Activated CD8-positive, alpha-beta memory T cell treated with anti-CD3 and anti-CD28 coated beads, Interleukin-2, amount 10 ng/mL, durations not matched to agents 7 days and 5 days (primary cell): Measurements from ENCODE around the gene ZNF500. TPM values are rescaled to one million over a fixed set of nuclear protein-coding genes. Genes with fewer than 3 reads are reported as not detected.
A peak's percentile ranks its signal among the peaks of the same experiment; 100 is the strongest.

Source experiments
- ATAC-seq: fragments of 150-1000 bp; cut with Tn5 transposase; one replicate; pipeline ENCODE4 v1.10.0; 2021; ENCODE audit warnings: moderate library complexity
- CTCF ChIA-PET: fragments of 350-600 bp; sonication (Branson Sonifier 250); formaldehyde crosslinking; loops from one replicate; lab custom pipeline; 2021; ENCODE audit warnings: antibody characterized with exemption; lab: Charles Lee
- DNase-seq: peaks from one replicate; pipeline ENCODE4 v3.0.0-alpha.2; 2020
- H3K27ac Mint-ChIP-seq: one replicate; pipeline ENCODE4 v1.8.0; 2021; ENCODE audit warnings: mild to moderate bottlenecking, mixed read lengths
- H3K27me3 Mint-ChIP-seq: one replicate; pipeline ENCODE4 v1.8.0; 2021; ENCODE audit warnings: mixed read lengths
- H3K36me3 Mint-ChIP-seq: one replicate; pipeline ENCODE4 v1.8.0; 2021; ENCODE audit warnings: mild to moderate bottlenecking, mixed read lengths
- H3K4me1 Mint-ChIP-seq: one replicate; pipeline ENCODE4 v1.8.0; 2021; ENCODE audit warnings: mixed read lengths
- H3K4me3 Mint-ChIP-seq: one replicate; pipeline ENCODE4 v1.8.0; 2021; ENCODE audit warnings: mild to moderate bottlenecking, moderate library complexity, mixed read lengths
- H3K9me3 Mint-ChIP-seq: one replicate; pipeline ENCODE4 v1.8.0; 2022; ENCODE audit warnings: low read depth, mixed read lengths
- total RNA-seq, 2 experiments: library from RNA; stranded (reverse); gene quantifications; one replicate each; pipeline ENCODE4 v1.2.3, GENCODE V29; 2021

Gene ZNF500
- 10 to 100 TPM; 10.4 to 12.2 TPM for total RNA-seq

GRCh38 chr16:4766875-4767628, at the start of gene ZNF500:
TSS of gene ZNF500 (minus strand) at chr16:4767162. CDS start at chr16:4765978, 1,184 bp downstream.
- peak within 1 kb of the TSS; percentile 82 for H3K4me3 Mint-ChIP-seq
- H3K4me1 Mint-ChIP-seq = peaks cover 24% of the 10 kb centered on the region
- H3K27me3 Mint-ChIP-seq = no peaks in the 10 kb centered on the region
- CTCF ChIA-PET = interaction anchor here (0.6 to 1.9 kb wide), 2 partner anchors 32 to 104 kb away, joined by 3 to 7 read pairs; partner anchors contain the start of genes ANKS3 and DNAAF8
- DNase-seq (peak; percentile 95), ATAC-seq (peak; percentile 82)
- H3K36me3 Mint-ChIP-seq = peaks cover 2% of the 10 kb centered on the region
- H3K27ac Mint-ChIP-seq = peak within 1 kb of the TSS; percentile 87
- H3K9me3 Mint-ChIP-seq = no peaks in the 10 kb centered on the region

GRCh38 chr16:4814542-4815173, 47.7 kb upstream of the ZNF500 start:
- peaks cover 36% of the 10 kb centered on the region for H3K36me3 Mint-ChIP-seq
- H3K4me1 Mint-ChIP-seq = no peaks in the 10 kb centered on the region
- H3K27me3 Mint-ChIP-seq = no peaks in the 10 kb centered on the region
- no peaks in the 10 kb centered on the region for H3K9me3 Mint-ChIP-seq
- DNase-seq (no peak), ATAC-seq (no peak)
- CTCF ChIA-PET = no interaction called here
- H3K4me3 Mint-ChIP-seq = no peak overlapping the region
- H3K27ac Mint-ChIP-seq = no peak overlapping the region

- H3K36me3 Mint-ChIP-seq = peaks cover 36% of the 10 kb centered on the region
- no peak overlapping the region for H3K4me3 Mint-ChIP-seq
- CTCF ChIA-PET = no interaction called here
- H3K9me3 Mint-ChIP-seq = no peaks in the 10 kb centered on the region
- H3K27me3 Mint-ChIP-seq = no peaks in the 10 kb centered on the region
- no peak for ATAC-seq
- no peaks in the 10 kb centered on the region for H3K4me1 Mint-ChIP-seq
- no peak for DNase-seq
- H3K27ac Mint-ChIP-seq = no peak overlapping the region
These were observed 47.1 kb upstream of the ZNF500 start for GRCh38 chr16:4814046-4814445.

- CTCF ChIA-PET = no interaction called here
- Mint-ChIP-seq H3K36me3 (peaks cover 33% of the 10 kb centered on the region), H3K27me3 (no peaks in the 10 kb centered on the region), H3K4me1 (no peaks in the 10 kb centered on the region), H3K27ac (peak overlapping the region; percentile 32), H3K9me3 (no peaks in the 10 kb centered on the region), H3K4me3 (no peak overlapping the region)
- ATAC-seq = no peak
- DNase-seq = no peak
These were observed 46.5 kb upstream of the ZNF500 start for GRCh38 chr16:4813251-4814003.

- no peaks in the 10 kb centered on the region for H3K9me3 Mint-ChIP-seq
- H3K36me3 Mint-ChIP-seq = peaks cover 35% of the 10 kb centered on the region
- DNase-seq (no peak), ATAC-seq (no peak)
- H3K4me1 Mint-ChIP-seq = no peaks in the 10 kb centered on the region
- CTCF ChIA-PET = interaction anchor here (1.3 kb wide), 1 partner anchor 9 kb away, joined by 6 read pairs; the partner anchor contains the start of gene ROGDI
- H3K27me3 Mint-ChIP-seq = no peaks in the 10 kb centered on the region
- no peak overlapping the region for H3K4me3 Mint-ChIP-seq
- H3K27ac Mint-ChIP-seq = no peak overlapping the region
These were observed 44.8 kb upstream of the ZNF500 start for GRCh38 chr16:4811773-4812172.

GRCh38 chr16:4811242-4811641, 44.3 kb upstream of the ZNF500 start:
- CTCF ChIA-PET = interaction anchor here (0.7 kb wide), 1 partner anchor 46 kb away, joined by 3 read pairs; no protein-coding TSS in a partner anchor
- H3K4me1 Mint-ChIP-seq = no peaks in the 10 kb centered on the region
- H3K27ac Mint-ChIP-seq = no peak overlapping the region
- ATAC-seq (no peak), DNase-seq (no peak)
- no peaks in the 10 kb centered on the region for H3K9me3 Mint-ChIP-seq
- no peak overlapping the region for H3K4me3 Mint-ChIP-seq
- H3K27me3 Mint-ChIP-seq = no peaks in the 10 kb centered on the region
- H3K36me3 Mint-ChIP-seq = peaks cover 33% of the 10 kb centered on the region

- no peaks in the 10 kb centered on the region for H3K27me3 Mint-ChIP-seq
- H3K27ac Mint-ChIP-seq = no peak overlapping the region
- peaks cover 14% of the 10 kb centered on the region for H3K36me3 Mint-ChIP-seq
- H3K9me3 Mint-ChIP-seq = no peaks in the 10 kb centered on the region
- peaks cover 10% of the 10 kb centered on the region for H3K4me1 Mint-ChIP-seq
- H3K4me3 Mint-ChIP-seq = no peak overlapping the region
- no peak for DNase-seq
- CTCF ChIA-PET = no interaction called here
- ATAC-seq = no peak
These were observed 39.3 kb upstream of the ZNF500 start for GRCh38 chr16:4806280-4806679.

- CTCF ChIA-PET = no interaction called here
- Mint-ChIP-seq H3K27me3 (no peaks in the 10 kb centered on the region), H3K36me3 (peaks cover 12% of the 10 kb centered on the region), H3K27ac (no peak overlapping the region), H3K9me3 (no peaks in the 10 kb centered on the region), H3K4me3 (no peak overlapping the region), H3K4me1 (peaks cover 10% of the 10 kb centered on the region)
- ATAC-seq (no peak), DNase-seq (no peak)
These were observed 38.3 kb upstream of the ZNF500 start for GRCh38 chr16:4805231-4805630.

- Mint-ChIP-seq H3K27me3 (no peaks in the 10 kb centered on the region), H3K9me3 (no peaks in the 10 kb centered on the region), H3K4me3 (no peak overlapping the region), H3K27ac (no peak overlapping the region), H3K36me3 (peaks cover 12% of the 10 kb centered on the region), H3K4me1 (peaks cover 10% of the 10 kb centered on the region)
- ATAC-seq (no peak), DNase-seq (no peak)
- CTCF ChIA-PET = interaction anchor here (1.4 kb wide), 1 partner anchor 8 kb away, joined by 6 read pairs; no protein-coding TSS in a partner anchor
These were observed 37.2 kb upstream of the ZNF500 start for GRCh38 chr16:4803898-4804762.

GRCh38 chr16:4803401-4803844, 36.5 kb upstream of the ZNF500 start:
- Mint-ChIP-seq H3K4me3 (peak overlapping the region; percentile 77), H3K4me1 (peaks cover 10% of the 10 kb centered on the region), H3K9me3 (no peaks in the 10 kb centered on the region), H3K36me3 (peaks cover 10% of the 10 kb centered on the region), H3K27ac (no peak overlapping the region), H3K27me3 (no peaks in the 10 kb centered on the region)
- DNase-seq = no peak
- ATAC-seq = no peak
- CTCF ChIA-PET = interaction anchor here (1.0 to 2.7 kb wide), 3 partner anchors 9 to 35 kb away, joined by 3 to 12 read pairs (median 6); no protein-coding TSS in a partner anchor

- peak; percentile 92 for DNase-seq
- Mint-ChIP-seq H3K4me3 (peak overlapping the region; percentile 77), H3K27me3 (no peaks in the 10 kb centered on the region), H3K36me3 (peaks cover 10% of the 10 kb centered on the region), H3K9me3 (no peaks in the 10 kb centered on the region), H3K27ac (peak overlapping the region; percentile 72), H3K4me1 (peaks cover 10% of the 10 kb centered on the region)
- CTCF ChIA-PET = interaction anchor here (0.8 to 2.7 kb wide), 4 partner anchors 10 to 34 kb away, joined by 3 to 12 read pairs (median 4); no protein-coding TSS in a partner anchor
- ATAC-seq = peak; percentile 94
These were observed 35.8 kb upstream of the ZNF500 start for GRCh38 chr16:4802659-4803287.
